HG02938 (cell line): Measurements from ENCODE around the gene CCDC106.
A peak's percentile ranks its signal among the peaks of the same experiment; 100 is the strongest.

ENCODE experiments used
- ATAC-seq: cut with Tn5 transposase; IDR thresholded peaks from one replicate; pipeline ENCODE4 v1.9.1; 2021; ENCODE audit warnings: mild to moderate bottlenecking, moderate library complexity; ENCODE audit not compliant: unreplicated experiment

The CCDC106 gene

GRCh38 chr19:55649268-55650125, 1.5 kb downstream of the CCDC106 start:
- no peak for ATAC-seq

DNA sequence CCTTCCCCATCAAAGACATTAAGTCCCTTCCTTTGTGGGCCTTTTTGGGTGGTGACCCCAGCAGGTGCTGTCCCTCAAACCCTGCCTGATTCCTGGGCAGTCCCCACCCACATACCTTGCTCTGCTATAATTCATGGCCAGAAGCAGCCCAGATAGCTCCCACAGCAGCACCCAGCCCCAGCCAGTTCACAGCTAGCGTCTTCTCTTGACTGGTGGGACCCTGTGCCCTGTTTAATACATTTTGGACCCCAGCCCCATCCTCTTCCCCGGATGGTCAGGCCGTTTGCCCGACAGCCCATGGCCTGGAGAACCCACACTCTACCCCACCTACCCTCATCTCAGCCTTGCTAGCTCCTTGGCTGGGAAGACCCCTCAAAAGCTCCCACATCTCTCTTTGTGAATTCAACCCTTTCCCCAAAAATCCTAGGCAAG, 2.1 kb downstream of the CCDC106 start:
- ATAC-seq: no peak

- no peak for ATAC-seq
Observed at GRCh38 chr19:55650602-55651230, 2.7 kb downstream of the CCDC106 start.

- no peak for ATAC-seq
Observed at GRCh38 chr19:55651236-55651635, 3.2 kb downstream of the CCDC106 start.

GRCh38 chr19:55652311-55653128, 4.5 kb downstream of the CCDC106 start:
- ATAC-seq: no peak

DNA sequence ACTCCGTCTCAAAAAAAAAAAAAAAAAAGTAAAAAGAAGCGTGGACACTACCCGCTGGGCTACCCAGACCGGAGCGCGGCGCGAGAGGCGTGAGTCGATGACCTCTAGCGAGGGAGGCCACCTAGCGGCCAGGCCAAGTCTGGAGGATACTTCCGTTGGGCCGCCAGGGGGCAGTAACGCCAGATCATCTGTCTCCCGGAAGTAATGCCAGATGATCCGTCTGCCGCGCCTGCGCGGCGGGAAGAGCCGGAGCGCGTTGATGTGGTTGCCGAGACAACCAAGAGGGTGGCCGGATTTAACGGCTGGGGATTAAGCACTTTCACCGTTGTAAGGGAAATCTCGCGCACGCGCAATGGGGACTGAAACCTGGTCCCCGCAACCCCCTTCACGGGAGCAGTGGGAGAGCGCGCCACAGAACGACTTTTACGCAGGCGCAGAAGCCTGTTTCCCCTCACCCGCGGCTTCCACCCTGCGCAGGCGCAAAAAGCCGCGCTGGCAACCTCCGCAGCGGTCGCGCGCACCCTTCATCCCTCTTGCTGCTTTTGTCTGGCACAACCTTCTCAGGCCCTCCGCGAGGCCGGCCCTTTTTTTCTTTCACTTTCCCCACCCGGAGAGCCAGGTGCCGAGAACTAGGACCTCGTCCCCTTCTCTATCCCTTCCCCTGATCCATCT, 5.8 kb downstream of the CCDC106 start:
- ATAC-seq: peak; percentile 44

GRCh38 chr19:55654323-55654867, 6.4 kb downstream of the CCDC106 start:
- ATAC-seq: peak; percentile 55

DNA sequence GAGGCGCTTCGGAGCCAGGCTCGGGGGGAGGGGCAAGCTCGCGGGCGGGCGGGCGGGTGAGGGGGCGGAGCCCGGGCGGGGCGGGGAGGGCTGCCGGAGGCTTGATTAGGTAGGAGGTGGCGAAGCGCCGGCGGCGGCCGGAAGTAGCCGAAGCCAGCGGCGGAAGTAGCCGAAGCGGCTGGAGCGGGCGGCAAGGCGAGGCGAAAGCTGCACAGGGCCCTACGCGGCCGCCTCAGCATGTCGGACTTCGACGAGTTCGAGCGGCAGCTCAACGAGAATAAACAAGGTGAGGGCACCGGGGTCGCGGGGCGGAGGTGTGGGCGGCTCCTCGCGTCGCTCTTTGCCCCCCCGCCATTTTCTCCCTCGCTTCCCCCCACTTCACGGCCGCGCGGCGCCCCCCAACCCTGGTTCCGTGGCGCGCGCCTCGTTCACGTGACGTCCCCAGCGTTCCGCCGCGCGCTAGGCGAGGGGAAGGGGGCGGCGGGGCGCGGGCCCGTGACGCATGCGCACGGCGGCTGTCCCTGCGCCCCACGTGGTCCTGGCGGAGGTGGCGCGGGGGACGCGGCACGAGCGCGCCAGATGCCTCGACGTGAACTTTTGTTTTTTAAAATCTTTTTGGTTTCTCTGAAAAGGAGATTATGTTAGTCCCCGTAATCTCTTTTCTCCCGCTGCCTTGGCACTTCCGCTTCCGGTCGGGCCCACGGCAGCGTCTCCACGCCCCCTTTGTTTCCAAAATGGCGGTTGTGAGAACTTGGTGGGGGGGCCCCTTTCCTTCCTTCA, 7.0 kb downstream of the CCDC106 start, which contains the start of gene U2AF2:
TSS of gene U2AF2 (plus strand) at position 168 of the 780 bp plus-strand sequence. CDS start at position 238, 70 bp downstream.
- peak; percentile 17 for ATAC-seq

DNA sequence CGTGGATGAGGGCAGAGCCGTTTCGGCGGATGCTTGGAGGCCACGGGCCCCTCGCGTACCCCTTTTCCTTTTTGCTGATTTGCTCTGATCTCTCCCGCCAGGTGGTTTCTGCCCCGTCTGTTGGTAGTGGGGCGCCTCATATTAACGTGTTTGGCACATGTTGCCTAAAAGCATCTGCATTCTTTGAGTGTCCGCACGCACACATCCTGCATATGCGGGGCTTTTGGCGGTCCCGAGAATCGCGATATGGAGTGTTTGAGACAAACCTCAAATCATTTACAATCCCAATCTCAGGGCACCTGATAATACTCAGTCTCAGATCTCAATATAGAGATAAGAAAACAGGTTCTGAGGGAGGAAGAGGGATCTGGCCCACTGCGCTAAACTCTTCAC, 7.6 kb downstream of the CCDC106 start:
- ATAC-seq: no peak

DNA sequence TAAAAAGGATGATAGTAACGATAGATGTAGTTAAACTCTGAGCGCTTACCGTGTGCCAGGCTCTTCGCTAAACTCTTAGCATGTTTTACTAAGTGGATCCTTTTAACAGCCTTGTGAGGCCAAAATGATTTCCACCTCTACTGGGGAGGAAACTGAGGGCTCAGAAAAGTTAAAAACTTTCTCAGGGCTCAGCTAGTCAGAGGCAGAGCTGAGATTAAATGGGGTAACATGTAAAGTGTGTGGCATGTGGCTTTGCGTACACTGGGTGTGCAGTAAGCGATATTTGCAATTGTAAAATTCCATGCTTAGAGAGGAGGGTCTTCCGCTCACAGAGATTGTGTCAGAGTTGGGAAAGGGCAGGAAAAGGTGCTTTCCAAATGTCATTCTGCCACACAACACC, 8.5 kb downstream of the CCDC106 start:
- ATAC-seq: no peak

GRCh38 chr19:55656988-55657747, 9.2 kb downstream of the CCDC106 start:
- no peak for ATAC-seq

GRCh38 chr19:55658846-55659459, 10.9 kb downstream of the CCDC106 start:
- ATAC-seq: no peak

DNA sequence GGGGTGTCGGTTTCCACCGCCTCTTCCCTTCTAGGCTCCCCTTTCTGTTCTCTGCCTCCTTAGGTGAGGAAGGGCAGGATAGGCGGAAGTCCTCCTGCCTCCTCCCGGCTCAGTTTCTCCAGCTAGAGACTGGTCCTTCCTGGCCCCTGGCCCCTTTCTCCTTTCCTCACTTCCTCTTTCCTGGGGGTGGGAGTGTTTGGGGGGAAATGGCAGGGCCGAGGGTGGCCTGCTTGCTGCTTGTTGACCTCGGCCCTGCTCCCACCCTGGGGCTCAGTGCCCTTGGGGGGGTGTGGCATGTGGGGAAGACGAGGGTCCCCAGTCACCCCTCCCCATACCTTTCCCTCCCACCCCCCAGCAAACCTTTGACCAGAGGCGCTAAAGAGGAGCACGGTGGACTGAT, 11.8 kb downstream of the CCDC106 start:
- no peak for ATAC-seq

- no peak for ATAC-seq
Observed at GRCh38 chr19:55660404-55660803, 12.4 kb downstream of the CCDC106 start.

- ATAC-seq: no peak
Observed at GRCh38 chr19:55660991-55661390, 13.0 kb downstream of the CCDC106 start.

- no peak for ATAC-seq
Observed at GRCh38 chr19:55661826-55662225, 13.8 kb downstream of the CCDC106 start.

DNA sequence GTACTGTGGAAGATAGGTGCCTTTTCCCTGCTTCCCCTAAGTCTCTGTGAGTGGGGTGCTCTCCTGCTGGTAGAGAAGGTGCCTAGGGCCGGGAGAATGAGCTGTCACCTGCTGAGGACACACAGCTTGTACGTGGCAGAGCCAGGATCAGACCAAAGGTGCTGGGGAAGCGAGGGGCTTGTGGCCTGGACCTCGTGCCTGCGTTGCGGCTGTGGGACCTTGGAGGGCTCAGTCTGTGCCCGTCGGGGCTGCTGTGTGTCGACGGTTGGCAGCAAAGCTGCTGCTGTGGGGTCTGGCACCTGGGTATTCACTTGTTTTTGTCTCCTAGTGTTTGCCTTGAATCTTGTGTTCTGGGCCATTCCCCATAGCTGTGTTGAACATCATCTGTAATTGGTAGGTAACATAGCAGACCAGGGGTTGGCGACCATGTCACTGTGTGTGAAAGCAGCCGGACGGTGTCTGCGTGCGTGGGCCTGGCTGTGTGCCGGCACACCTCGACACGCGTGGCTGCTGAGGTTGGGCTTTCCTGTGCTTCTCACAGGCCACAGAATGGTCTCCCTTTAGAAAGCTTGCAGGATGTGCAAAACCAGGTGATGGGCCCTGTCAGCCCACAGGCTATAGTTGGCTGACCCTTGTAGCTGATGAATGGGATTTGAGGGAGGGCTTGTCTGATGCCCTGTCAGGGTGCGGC, 16.0 kb downstream of the CCDC106 start:
- ATAC-seq: no peak
